AG10803 (cell line): ENCODE data around the gene ELL.

Experiments
- DNase-seq: peaks from one replicate; pipeline ENCODE4 v3.0.0; 2010; ENCODE audit warnings: low read depth
- H3K4me3 ChIP-seq: 2 replicates; pipeline ENCODE4 v1.5.1; 2011; ENCODE audit warnings: mild to moderate bottlenecking, low read length, control low read depth
- CTCF ChIP-seq: conservative IDR thresholded peaks from 2 replicates; pipeline ENCODE4 v1.5.1; 2011; ENCODE audit warnings: mild to moderate bottlenecking, low read length, control low read depth, inconsistent platforms

ELL gene

GRCh38 chr19:18460900-18461299, 61.0 kb downstream of the ELL start:
- no peak for DNase-seq
- no peak for TF ChIP-seq CTCF
- H3K4me3 ChIP-seq, result no peak overlapping the region

GRCh38 chr19:18457483-18458331, 64.2 kb downstream of the ELL start:
- no peak for TF ChIP-seq CTCF
- DNase-seq, result no peak

GRCh38 chr19:18456974-18457373, 64.9 kb downstream of the ELL start:
- DNase-seq, result no peak
- no peak overlapping the region for H3K4me3 ChIP-seq
- no peak for TF ChIP-seq CTCF

More at GRCh38 chr19:18457483-18458331, 64.2 kb downstream of the ELL start:
- H3K4me3 ChIP-seq, result no peak overlapping the region

GRCh38 chr19:18456279-18456678, 65.6 kb downstream of the ELL start:
- TF ChIP-seq CTCF, result no peak
- DNase-seq, result no peak
- no peak overlapping the region for H3K4me3 ChIP-seq

- DNase-seq, result peak; percentile 51
- H3K4me3 ChIP-seq, result no peak overlapping the region
- TF ChIP-seq CTCF, result no peak
Measured at GRCh38 chr19:18453269-18454024, 68.4 kb downstream of the ELL start.

- DNase-seq, result no peak
- TF ChIP-seq CTCF, result no peak
- H3K4me3 ChIP-seq, result no peak overlapping the region
Measured at GRCh38 chr19:18452386-18452785, 69.5 kb downstream of the ELL start.
